Common myeloid progenitor, CD34-positive (primary cell): Measurements from ENCODE around the gene MARF1.
"Not testable (repeated sequence)": the region's sequence is repeated elsewhere in the genome, so short reads cannot be mapped to it uniquely, and the experiment has no call there.

Experiments used
- CTCF ChIA-PET: fragments of 350-600 bp; sonication (Branson Sonifier 250); formaldehyde crosslinking; loops from one replicate; lab custom pipeline; 2021; ENCODE audit warnings: antibody characterized with exemption; lab: Charles Lee
- POLR2A ChIA-PET: fragments of 350-600 bp; sonication (Branson Sonifier 250); formaldehyde crosslinking; loops from one replicate; lab custom pipeline; 2021; ENCODE audit warnings: antibody characterized with exemption; lab: Charles Lee
- DNase-seq, 3 donors: peaks; one replicate each; pipeline versions ENCODE4 v3.0.0 to v3.0.0-alpha.2; 2013
- H3K27ac ChIP-seq, 2 experiments: 1 replicate in 1 of 2; 2 replicates in 1 of 2; pipeline ENCODE4 v1.7.0; 2013; ENCODE audit warnings: inconsistent platforms in 2 of 2, low read length in 2 of 2, mild to moderate bottlenecking in 2 of 2, low read depth in 1 of 2, moderate library complexity in 1 of 2; ENCODE audit not compliant: severe bottlenecking in 2 of 2, insufficient read depth in 1 of 2, poor library complexity in 1 of 2
- H3K27me3 ChIP-seq, 5 experiments: replicated peaks in 2 of 5; 1 replicate in 3 of 5; 2 replicates in 2 of 5; pipeline versions ENCODE4 v1.6.1 to v1.7.0; 2013; ENCODE audit warnings: low read length in 4 of 5, mild to moderate bottlenecking in 2 of 5, moderate library complexity in 2 of 5, inconsistent platforms in 1 of 5; ENCODE audit not compliant: insufficient read depth in 5 of 5, control insufficient read depth in 4 of 5
- H3K36me3 ChIP-seq, 4 experiments: 1 replicate in 2 of 4; 2 replicates in 2 of 4; pipeline versions ENCODE4 v1.6.1 to v1.7.0; 2013; ENCODE audit warnings: low read length in 3 of 4, control low read depth in 1 of 4, mild to moderate bottlenecking in 1 of 4; ENCODE audit not compliant: control insufficient read depth in 4 of 4, insufficient read depth in 4 of 4
- H3K4me1 ChIP-seq, 4 experiments: 1 replicate in 3 of 4; 2 replicates in 1 of 4; pipeline versions ENCODE4 v1.6.1 to v1.7.1; 2013; ENCODE audit warnings: low read length in 3 of 4, mild to moderate bottlenecking in 3 of 4, control low read depth in 1 of 4, inconsistent platforms in 1 of 4, moderate library complexity in 1 of 4; ENCODE audit not compliant: control insufficient read depth in 4 of 4, insufficient read depth in 4 of 4; ENCODE audit errors: control extremely low read depth in 1 of 4
- H3K4me3 ChIP-seq, 7 experiments: 1 replicate in 4 of 7; 2 replicates in 3 of 7; pipeline versions ENCODE4 v1.5.1 to v1.7.0; 2013; ENCODE audit warnings: mild to moderate bottlenecking in 7 of 7, low read length in 6 of 7, moderate library complexity in 6 of 7, inconsistent platforms in 2 of 7, low read depth in 2 of 7, control low read depth in 1 of 7; ENCODE audit not compliant: insufficient read depth in 4 of 7, control insufficient read depth in 1 of 7; ENCODE audit errors: extremely low read depth in 1 of 7
- H3K9me3 ChIP-seq, 5 experiments: 1 replicate in 4 of 5; 2 replicates in 1 of 5; pipeline versions ENCODE4 v1.6.1 to v1.7.1; 2013; ENCODE audit warnings: low read length in 4 of 5, mild to moderate bottlenecking in 2 of 5, inconsistent platforms in 1 of 5, low read depth in 1 of 5, moderate library complexity in 1 of 5; ENCODE audit not compliant: control insufficient read depth in 4 of 5, insufficient read depth in 2 of 5; ENCODE audit errors: control extremely low read depth in 1 of 5
- WGBS: methylation state at CpG from one replicate; pipeline ENCODE4 v1.1.5; 2013; ENCODE audit not compliant: insufficient coverage; 5-methylcytosine and 5-hydroxymethylcytosine counted together

Gene MARF1

GRCh38 chr16:15571557-15571956, 71.4 kb downstream of the MARF1 start:
- Histone ChIP-seq H3K9me3 (peaks cover 0 to 5% (median 0%) of the 10 kb centered on the region in 5 experiments), H3K4me1 (peaks cover 10 to 25% (median 14%) of the 10 kb centered on the region in 4 experiments), H3K27me3 (no peaks in the 10 kb centered on the region), H3K4me3 (peak overlapping the region in 2 of 7 experiments; percentile 6 to 16), H3K36me3 (peaks cover 0 to 6% (median under 1%) of the 10 kb centered on the region in 4 experiments), H3K27ac (no peak overlapping the region)
- POLR2A ChIA-PET = no interaction called here
- peak in 2 of 3 donors; percentile 28 to 38 for DNase-seq
- CTCF ChIA-PET = interaction anchor here (1.9 kb wide), 1 partner anchor 146 kb away, joined by 5 read pairs; no protein-coding TSS in a partner anchor
- WGBS = 18% methylated on average over 6 of the region's 6 CpGs

GRCh38 chr16:15570666-15571065, 72.3 kb downstream of the MARF1 start:
- WGBS = 94% methylated on average over 3 of the region's 4 CpGs
- H3K27me3 ChIP-seq, H3K36me3 ChIP-seq, H3K4me3 ChIP-seq, H3K9me3 ChIP-seq, POLR2A ChIA-PET, H3K27ac ChIP-seq, DNase-seq: not testable (repeated sequence)
- CTCF ChIA-PET = interaction anchor here (1.9 kb wide), 1 partner anchor 145 kb away, joined by 5 read pairs; no protein-coding TSS in a partner anchor
- peaks cover 10 to 25% (median 14%) of the 10 kb centered on the region in 4 experiments for H3K4me1 ChIP-seq

GRCh38 chr16:15567823-15568222, 75.1 kb downstream of the MARF1 start:
- DNase-seq = no peak
- H3K27me3 ChIP-seq = no peaks in the 10 kb centered on the region
- no peak overlapping the region for H3K27ac ChIP-seq
- peaks cover 0 to 6% (median under 1%) of the 10 kb centered on the region in 4 experiments for H3K36me3 ChIP-seq
- H3K4me3 ChIP-seq = no peak overlapping the region
- ChIA-PET CTCF (no interaction called here), POLR2A (no interaction called here)
- H3K4me1 ChIP-seq = peaks cover 9 to 15% (median 12%) of the 10 kb centered on the region in 4 experiments
- 96% methylated on average over 5 of the region's 5 CpGs for WGBS
- H3K9me3 ChIP-seq = peaks cover 0 to 5% (median 0%) of the 10 kb centered on the region in 5 experiments

DNA sequence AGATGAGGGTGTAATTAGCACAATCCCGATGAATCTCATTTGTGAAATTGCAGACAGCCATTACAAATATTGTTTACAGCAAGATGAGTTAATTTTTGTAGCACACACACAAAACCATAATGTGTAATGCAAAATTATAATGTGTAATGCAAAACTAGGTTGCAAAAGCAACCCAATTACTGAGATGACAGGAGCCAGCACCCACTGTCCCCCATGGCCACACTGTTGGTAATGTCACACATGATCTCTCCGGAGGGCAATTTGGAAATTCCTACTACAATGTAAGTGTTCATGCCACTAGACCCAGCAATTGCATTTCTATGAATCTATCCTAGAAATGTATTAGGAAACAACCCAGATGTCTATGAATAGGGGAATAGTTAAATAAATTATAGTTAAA, 76.9 kb downstream of the MARF1 start:
- ChIA-PET POLR2A (no interaction called here), CTCF (no interaction called here)
- Histone ChIP-seq H3K36me3 (peaks cover 0 to 6% (median under 1%) of the 10 kb centered on the region in 4 experiments), H3K4me1 (no peaks in the 10 kb centered on the region), H3K9me3 (peaks cover 0 to 5% (median 0%) of the 10 kb centered on the region in 5 experiments), H3K4me3 (no peak overlapping the region), H3K27me3 (no peaks in the 10 kb centered on the region), H3K27ac (no peak overlapping the region)
- DNase-seq = no peak
- no CpG with 5 or more reads among the region's 2 CpGs for WGBS

DNA sequence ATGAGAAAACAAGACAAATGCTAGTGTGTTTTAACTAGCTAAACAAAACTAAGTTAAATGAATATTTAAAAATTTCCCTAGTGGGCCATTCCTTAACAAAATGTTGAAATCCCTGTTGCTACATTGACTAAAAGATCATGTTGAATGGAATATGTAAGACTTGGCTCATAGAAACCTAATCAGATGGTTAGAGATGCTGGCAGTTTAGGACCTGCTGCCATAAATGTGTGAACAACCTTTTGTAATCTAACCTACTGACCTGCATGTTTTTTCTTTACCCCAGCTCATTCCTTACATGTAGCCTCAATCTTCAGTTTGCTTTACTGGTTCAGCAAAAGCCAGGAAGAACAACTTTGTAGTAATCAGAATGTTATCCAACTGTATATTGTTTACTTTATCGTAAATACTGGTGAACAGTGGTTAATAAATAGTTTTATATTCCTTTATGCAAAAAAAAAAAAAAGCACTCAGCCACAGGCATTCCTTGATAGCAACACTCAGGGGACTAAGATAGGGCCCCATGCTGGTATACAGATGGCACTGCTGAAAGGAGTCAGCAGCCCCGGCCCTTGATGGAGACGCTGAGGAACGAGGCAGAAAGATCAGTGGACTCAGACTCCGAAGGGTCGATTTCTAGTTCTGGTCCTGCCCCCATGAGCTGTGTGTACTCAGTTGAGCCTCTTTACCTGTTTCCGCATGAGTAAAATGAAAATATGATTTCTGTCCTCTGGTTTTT, 78.2 kb downstream of the MARF1 start:
- Histone ChIP-seq H3K9me3 (peaks cover 0 to 5% (median 0%) of the 10 kb centered on the region in 5 experiments), H3K4me3 (no peak overlapping the region), H3K27me3 (no peaks in the 10 kb centered on the region), H3K4me1 (no peaks in the 10 kb centered on the region), H3K36me3 (peaks cover 0 to 6% (median under 1%) of the 10 kb centered on the region in 4 experiments), H3K27ac (no peak overlapping the region)
- no peak for DNase-seq
- CTCF ChIA-PET = interaction anchor here (1.2 kb wide), 1 partner anchor 12 kb away, joined by 3 read pairs; no protein-coding TSS in a partner anchor
- POLR2A ChIA-PET = no interaction called here
- 95% methylated on average over 5 of the region's 7 CpGs for WGBS

- CTCF ChIA-PET = interaction anchor here (1.3 kb wide), 1 partner anchor 10 kb away, joined by 4 read pairs; no protein-coding TSS in a partner anchor
- Histone ChIP-seq H3K4me1 (no peaks in the 10 kb centered on the region), H3K4me3 (no peak overlapping the region), H3K27me3 (no peaks in the 10 kb centered on the region), H3K9me3 (no peaks in the 10 kb centered on the region), H3K27ac (no peak overlapping the region), H3K36me3 (no peaks in the 10 kb centered on the region)
- POLR2A ChIA-PET = no interaction called here
- WGBS = 98% methylated on average over 4 of the region's 4 CpGs
- no peak for DNase-seq
These were observed 83.8 kb downstream of the MARF1 start for GRCh38 chr16:15559176-15559575.

DNA sequence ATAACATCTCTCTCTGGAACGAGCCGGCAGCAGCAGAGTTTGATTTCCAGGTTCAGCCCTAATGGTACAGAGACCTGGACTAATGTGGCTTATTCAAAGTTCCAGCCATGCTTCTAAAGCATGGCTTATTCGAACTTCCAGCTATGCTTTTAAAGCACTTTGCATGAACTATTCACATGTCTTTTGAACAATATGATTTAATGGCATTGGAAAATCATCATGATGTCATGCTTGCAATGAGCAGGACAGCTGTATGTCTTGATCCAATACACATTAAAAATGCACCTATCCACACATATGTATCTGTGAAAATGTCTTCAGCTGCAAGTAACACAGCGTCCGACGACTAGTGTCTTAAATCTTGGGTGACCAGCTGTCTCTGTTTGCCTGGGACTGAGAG, 85.7 kb downstream of the MARF1 start:
- no peak for DNase-seq
- no peaks in the 10 kb centered on the region for H3K4me1 ChIP-seq
- no peaks in the 10 kb centered on the region for H3K36me3 ChIP-seq
- H3K27me3 ChIP-seq = no peaks in the 10 kb centered on the region
- CTCF ChIA-PET = interaction anchor here (0.6 to 1.4 kb wide), 2 partner anchors 8 to 9 kb away, joined by 3 to 5 read pairs; no protein-coding TSS in a partner anchor
- POLR2A ChIA-PET = no interaction called here
- no peak overlapping the region for H3K27ac ChIP-seq
- no peak overlapping the region for H3K4me3 ChIP-seq
- no peaks in the 10 kb centered on the region for H3K9me3 ChIP-seq
- WGBS = 97% methylated on average over 4 of the region's 6 CpGs
